Trophoblast cell (in vitro differentiated cells and primary cell): ENCODE measurements around the gene ILK.

Experiments
- DNase-seq, 2 donors: peaks; one replicate each; pipeline ENCODE4 v3.0.0-alpha.2; 2016
- H2AFZ ChIP-seq: 2 replicates; pipeline ENCODE4 v1.6.1; 2013; ENCODE audit warnings: low read length, moderate library complexity, mild to moderate bottlenecking; ENCODE audit not compliant: insufficient read depth, poor library complexity
- H2AK5ac ChIP-seq: 2 replicates; pipeline ENCODE4 v1.6.1; 2013; ENCODE audit warnings: mild to moderate bottlenecking, low read length
- H2BK120ac ChIP-seq: 2 replicates; pipeline ENCODE4 v1.6.1; 2013; ENCODE audit warnings: low read length, mild to moderate bottlenecking, moderate library complexity; ENCODE audit not compliant: insufficient read depth, poor library complexity
- H2BK12ac ChIP-seq: 2 replicates; pipeline ENCODE4 v1.6.1; 2013; ENCODE audit warnings: mild to moderate bottlenecking, low read length, moderate library complexity
- H2BK5ac ChIP-seq: 2 replicates; pipeline ENCODE4 v1.6.1; 2013; ENCODE audit warnings: low read length, low read depth, moderate library complexity, mild to moderate bottlenecking; ENCODE audit not compliant: poor library complexity
- H3K14ac ChIP-seq: 2 replicates; pipeline ENCODE4 v1.6.1; 2013; ENCODE audit warnings: mild to moderate bottlenecking, low read length
- H3K18ac ChIP-seq: 2 replicates; pipeline ENCODE4 v1.6.1; 2013; ENCODE audit warnings: mild to moderate bottlenecking, low read length
- H3K23ac ChIP-seq: 2 replicates; pipeline ENCODE4 v1.6.1; 2013; ENCODE audit warnings: low read length
- H3K27ac ChIP-seq: 2 replicates; pipeline ENCODE4 v1.5.1; 2013; ENCODE audit warnings: low read depth, mild to moderate bottlenecking, inconsistent platforms, low read length, moderate library complexity
- H3K27me3 ChIP-seq: 2 replicates; pipeline ENCODE4 v1.6.1; 2013; ENCODE audit warnings: inconsistent platforms, mild to moderate bottlenecking, low read length, moderate library complexity; ENCODE audit not compliant: insufficient read depth
- H3K36me3 ChIP-seq, 2 experiments: 1 replicate in 1 of 2; 2 replicates in 1 of 2; pipeline ENCODE4 v1.6.1; 2013; ENCODE audit warnings: low read length in 2 of 2, mild to moderate bottlenecking in 2 of 2, moderate library complexity in 1 of 2; ENCODE audit not compliant: insufficient read depth in 2 of 2, control insufficient read depth in 1 of 2
- H3K4ac ChIP-seq: 2 replicates; pipeline ENCODE4 v1.6.1; 2013; ENCODE audit warnings: low read depth, mild to moderate bottlenecking, low read length, moderate library complexity
- H3K4me1 ChIP-seq, 2 experiments: 1 replicate in 1 of 2; 2 replicates in 1 of 2; pipeline ENCODE4 v1.6.1; 2013; ENCODE audit warnings: low read length in 2 of 2, mild to moderate bottlenecking in 2 of 2, moderate library complexity in 1 of 2; ENCODE audit not compliant: insufficient read depth in 2 of 2, control insufficient read depth in 1 of 2
- H3K4me2 ChIP-seq: 2 replicates; pipeline ENCODE4 v1.6.1; 2013; ENCODE audit warnings: inconsistent platforms, mild to moderate bottlenecking, low read length, moderate library complexity
- H3K4me3 ChIP-seq: 2 replicates; pipeline ENCODE4 v1.5.1; 2013; ENCODE audit warnings: mild to moderate bottlenecking, low read depth, low read length, inconsistent platforms
- H3K79me1 ChIP-seq: one replicate; pipeline ENCODE4 v1.6.1; 2013; ENCODE audit warnings: low read length
- H3K79me2 ChIP-seq: 2 replicates; pipeline ENCODE4 v1.6.1; 2013; ENCODE audit warnings: low read length, mild to moderate bottlenecking; ENCODE audit not compliant: control insufficient read depth, insufficient read depth, poor library complexity
- H3K9ac ChIP-seq: 2 replicates; pipeline ENCODE4 v1.6.1; 2013; ENCODE audit warnings: mild to moderate bottlenecking, low read length
- H3K9me3 ChIP-seq: 2 replicates; pipeline ENCODE4 v1.6.1; 2013; ENCODE audit warnings: low read depth, mild to moderate bottlenecking, control low read depth, inconsistent platforms, low read length; ENCODE audit not compliant: insufficient read depth
- H4K12ac ChIP-seq: 2 replicates; pipeline ENCODE4 v1.6.1; 2013; ENCODE audit warnings: low read depth, mild to moderate bottlenecking, low read length, moderate library complexity
- H4K8ac ChIP-seq: 2 replicates; pipeline ENCODE4 v1.6.1; 2013; ENCODE audit warnings: low read depth, mild to moderate bottlenecking, low read length, moderate library complexity
- H4K91ac ChIP-seq: one replicate; pipeline ENCODE4 v1.6.1; 2013; ENCODE audit warnings: low read depth, mild to moderate bottlenecking, low read length, moderate library complexity
- WGBS: extraction: QIAGEN DNeasy Blood & Tissue Kit; methylation state at CpG from one replicate; pipeline ENCODE4 v1.1.7; 2013; ENCODE audit warnings: missing lambda C conversion rate; ENCODE audit not compliant: insufficient read length, insufficient coverage; ENCODE audit errors: extremely low coverage; 5-methylcytosine and 5-hydroxymethylcytosine counted together

ILK gene

DNA sequence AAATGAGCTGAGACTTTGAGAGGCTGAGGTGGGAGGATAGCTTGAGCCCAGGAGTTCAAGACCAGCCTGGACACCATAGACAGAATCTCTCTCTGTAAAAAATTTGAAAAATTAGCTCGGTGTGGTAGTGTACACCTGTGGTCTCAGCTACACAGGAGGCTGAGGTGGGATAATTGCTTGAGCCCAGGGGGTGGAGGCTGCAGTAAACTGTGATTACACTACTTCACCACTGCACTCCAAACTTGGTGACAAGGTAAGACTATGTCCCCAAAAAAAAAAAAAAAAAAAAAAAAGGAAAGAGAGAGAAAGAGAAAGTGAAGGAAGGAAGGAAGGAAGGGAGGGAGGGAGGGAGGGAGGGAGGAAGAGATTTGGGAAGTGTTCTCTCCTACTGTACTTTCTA lies 25.4 kb upstream of the ILK start:
- Histone ChIP-seq H2AK5ac (no peak overlapping the region), H3K36me3 (peaks cover 0 to 2% of the 10 kb centered on the region in 2 experiments), H3K79me2 (no peaks in the 10 kb centered on the region), H2BK12ac (no peak overlapping the region), H3K4me3 (no peak overlapping the region), H3K14ac (no peak overlapping the region), H3K9me3 (no peaks in the 10 kb centered on the region), H3K27ac (no peak overlapping the region), H3K4me2 (no peak overlapping the region), H3K4me1 (peaks cover 4 to 8% of the 10 kb centered on the region in 2 experiments), H2AFZ (no peak overlapping the region), H3K79me1 (peaks cover 2% of the 10 kb centered on the region), H3K4ac (no peak overlapping the region), H4K8ac (no peak overlapping the region), H4K91ac (no peak overlapping the region), H3K18ac (no peak overlapping the region), H4K12ac (no peak overlapping the region), H3K9ac (no peak overlapping the region), H2BK120ac (no peak overlapping the region), H2BK5ac (no peak overlapping the region), H3K23ac (no peak overlapping the region), H3K27me3 (no peaks in the 10 kb centered on the region)
- DNase-seq, result no peak
- no CpG with 5 or more reads among the region's 1 CpG for WGBS

DNA sequence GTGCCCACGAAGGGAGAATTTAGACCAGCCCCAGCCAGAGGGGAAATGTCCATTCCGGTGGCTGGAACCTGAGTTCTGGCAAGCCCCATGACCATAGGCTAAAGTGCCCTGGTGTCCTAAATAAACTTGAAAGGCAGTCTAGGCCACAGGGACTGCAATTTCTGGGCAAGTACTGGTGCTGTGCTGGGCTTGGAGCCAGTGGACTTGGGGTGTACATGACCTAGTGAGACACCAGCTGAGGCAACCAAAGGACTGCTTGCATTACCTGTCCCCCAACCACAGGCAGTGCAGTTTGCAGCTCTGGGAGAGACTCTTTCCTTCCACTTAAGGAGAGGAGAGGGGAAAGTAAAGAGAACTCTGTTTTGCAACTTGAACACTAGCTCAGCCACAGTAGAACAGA lies 23.9 kb upstream of the ILK start:
- Histone ChIP-seq H2AFZ (no peak overlapping the region), H3K9me3 (no peaks in the 10 kb centered on the region), H3K36me3 (peaks cover 0 to 2% of the 10 kb centered on the region in 2 experiments), H4K91ac (no peak overlapping the region), H3K14ac (no peak overlapping the region), H3K27me3 (no peaks in the 10 kb centered on the region), H3K27ac (no peak overlapping the region), H3K4me1 (peaks cover 4 to 8% of the 10 kb centered on the region in 2 experiments), H2BK5ac (no peak overlapping the region), H4K8ac (no peak overlapping the region), H3K4ac (no peak overlapping the region), H3K4me3 (no peak overlapping the region), H3K4me2 (no peak overlapping the region), H3K79me2 (no peaks in the 10 kb centered on the region), H3K23ac (no peak overlapping the region), H3K9ac (no peak overlapping the region), H2BK12ac (no peak overlapping the region), H4K12ac (no peak overlapping the region), H3K79me1 (peaks cover 2% of the 10 kb centered on the region), H3K18ac (no peak overlapping the region), H2BK120ac (no peak overlapping the region), H2AK5ac (no peak overlapping the region)
- WGBS, result no CpG with 5 or more reads among the region's 2 CpGs
- no peak for DNase-seq

DNA sequence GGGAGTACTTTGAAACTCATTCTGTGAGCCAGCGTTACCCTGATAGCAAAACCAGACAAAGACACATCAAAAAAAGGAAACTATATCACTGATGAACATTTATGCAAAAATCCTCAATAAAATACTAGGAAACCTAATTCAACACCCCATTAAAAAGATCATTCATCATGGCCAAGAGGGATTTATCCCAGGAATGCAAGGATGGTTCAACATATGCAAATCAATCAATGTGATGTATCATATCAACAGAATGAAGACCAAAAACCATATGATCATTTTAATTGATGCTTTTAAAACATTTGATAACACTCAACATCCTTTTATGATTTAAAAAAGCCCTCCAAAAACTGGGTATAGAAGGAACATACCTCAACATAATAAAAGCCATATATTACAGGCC lies 20.0 kb upstream of the ILK start:
- no peak overlapping the region for H4K91ac ChIP-seq
- no peak overlapping the region for H3K4me2 ChIP-seq
- H3K36me3 ChIP-seq, result peaks cover 0 to 2% of the 10 kb centered on the region in 2 experiments
- H3K4me1 ChIP-seq, result no peaks in the 10 kb centered on the region
- H3K18ac ChIP-seq, result no peak overlapping the region
- H4K8ac ChIP-seq, result no peak overlapping the region
- H3K79me1 ChIP-seq, result no peaks in the 10 kb centered on the region
- H3K4ac ChIP-seq, result no peak overlapping the region
- no peak for DNase-seq
- no peaks in the 10 kb centered on the region for H3K27me3 ChIP-seq
- H3K23ac ChIP-seq, result no peak overlapping the region
- WGBS, result no CpG with 5 or more reads among the region's 1 CpG
- H3K9ac ChIP-seq, result no peak overlapping the region
- no peak overlapping the region for H2BK5ac ChIP-seq
- H3K4me3 ChIP-seq, result no peak overlapping the region
- no peak overlapping the region for H3K14ac ChIP-seq
- no peak overlapping the region for H2BK120ac ChIP-seq
- H3K9me3 ChIP-seq, result no peaks in the 10 kb centered on the region
- no peak overlapping the region for H2BK12ac ChIP-seq
- no peak overlapping the region for H3K27ac ChIP-seq
- no peak overlapping the region for H2AK5ac ChIP-seq
- peaks cover 2% of the 10 kb centered on the region for H3K79me2 ChIP-seq
- no peak overlapping the region for H2AFZ ChIP-seq
- H4K12ac ChIP-seq, result no peak overlapping the region

DNA sequence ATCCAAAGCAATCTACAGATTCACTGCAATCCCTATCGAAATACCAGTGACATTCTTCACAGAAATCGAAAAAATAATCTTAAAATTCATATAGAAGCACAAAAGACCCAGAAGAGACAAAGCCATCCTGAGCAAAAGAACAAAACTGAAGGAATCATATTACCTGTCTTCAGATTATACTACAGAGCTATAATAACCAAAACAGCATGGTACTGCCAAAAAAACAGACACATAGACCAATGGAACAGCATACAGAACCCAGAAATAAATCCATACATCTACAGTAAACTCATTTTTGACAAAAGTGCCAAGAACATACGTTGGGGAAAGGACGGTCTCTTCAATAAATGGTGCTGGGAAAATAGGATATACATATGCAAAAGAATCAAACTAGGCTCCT lies 19.0 kb upstream of the ILK start:
- Histone ChIP-seq H3K14ac (no peak overlapping the region), H3K79me1 (no peaks in the 10 kb centered on the region), H4K12ac (no peak overlapping the region), H3K36me3 (peaks cover 0 to 2% of the 10 kb centered on the region in 2 experiments), H2BK12ac (no peak overlapping the region), H4K8ac (no peak overlapping the region), H2AFZ (no peak overlapping the region), H3K4me2 (no peak overlapping the region), H2BK120ac (no peak overlapping the region), H3K4me3 (no peak overlapping the region), H3K27ac (no peak overlapping the region), H3K9me3 (no peaks in the 10 kb centered on the region), H3K4me1 (no peaks in the 10 kb centered on the region), H3K27me3 (no peaks in the 10 kb centered on the region), H3K9ac (no peak overlapping the region), H3K18ac (no peak overlapping the region), H4K91ac (no peak overlapping the region), H2BK5ac (no peak overlapping the region), H3K4ac (no peak overlapping the region), H2AK5ac (no peak overlapping the region), H3K23ac (no peak overlapping the region), H3K79me2 (peaks cover 2% of the 10 kb centered on the region)
- no CpG with 5 or more reads among the region's 4 CpGs for WGBS
- DNase-seq, result no peak
